Tibial artery (tissue), 4 donors: Measurements from ENCODE around the gene KRTAP3-3.

ENCODE experiments used
- DNase-seq, 2 donors: peaks; one replicate each; pipeline ENCODE4 v3.0.0-alpha.2; 2019
- H3K27ac ChIP-seq, 2 donors: fragments of 200-600 bp; sonication (generic) in 1 of 2; 1 replicate in 1 of 2; 2 replicates in 1 of 2; pipeline ENCODE4 v1.5.1; 2018 to 2019; ENCODE audit warnings: mild to moderate bottlenecking in 1 of 2
- H3K27me3 ChIP-seq, 2 donors: fragments of 200-600 bp; sonication (generic) in 1 of 2; one replicate each; pipeline versions ENCODE4 v1.5.1 to v1.6.0; 2016 to 2019
- H3K36me3 ChIP-seq, 3 donors: fragments of 200-600 bp; sonication (generic) in 2 of 3; one replicate each; pipeline ENCODE4 v1.5.1; 2016 to 2019; ENCODE audit warnings: mild to moderate bottlenecking in 2 of 3
- H3K4me1 ChIP-seq, 4 donors: fragments of 200-600 bp; sonication (generic) in 2 of 4; 1 replicate in 3 of 4; 2 replicates in 1 of 4; pipeline ENCODE4 v1.5.1; 2016 to 2019
- H3K4me3 ChIP-seq, 2 donors: fragments of 200-600 bp; sonication (generic) in 1 of 2; 1 replicate in 1 of 2; 2 replicates in 1 of 2; pipeline ENCODE4 v1.5.1; 2018 to 2019; ENCODE audit warnings: mild to moderate bottlenecking in 2 of 2
- H3K9me3 ChIP-seq, 3 donors: fragments of 200-600 bp; sonication (generic) in 1 of 3; one replicate each; pipeline ENCODE4 v1.5.1; 2016 to 2019
- intact Hi-C: fragments of 100-400 bp; cut with DNase I; formaldehyde crosslinking; loops from one replicate; pipeline ENCODE4 v1.15.0; 2023; ENCODE audit warnings: low total_unique reads
- TF ChIP-seq, protein P1 (sequence below), 2 experiments: fragments of 200-600 bp in 1 of 2; fragments of 450-650 bp in 1 of 2; IDR thresholded peaks; one replicate each; pipeline ENCODE4 v1.5.1; 2017 to 2019; ENCODE audit warnings: antibody characterized with exemption in 2 of 2, mild to moderate bottlenecking in 1 of 2, moderate library complexity in 1 of 2

The KRTAP3-3 gene

DNA sequence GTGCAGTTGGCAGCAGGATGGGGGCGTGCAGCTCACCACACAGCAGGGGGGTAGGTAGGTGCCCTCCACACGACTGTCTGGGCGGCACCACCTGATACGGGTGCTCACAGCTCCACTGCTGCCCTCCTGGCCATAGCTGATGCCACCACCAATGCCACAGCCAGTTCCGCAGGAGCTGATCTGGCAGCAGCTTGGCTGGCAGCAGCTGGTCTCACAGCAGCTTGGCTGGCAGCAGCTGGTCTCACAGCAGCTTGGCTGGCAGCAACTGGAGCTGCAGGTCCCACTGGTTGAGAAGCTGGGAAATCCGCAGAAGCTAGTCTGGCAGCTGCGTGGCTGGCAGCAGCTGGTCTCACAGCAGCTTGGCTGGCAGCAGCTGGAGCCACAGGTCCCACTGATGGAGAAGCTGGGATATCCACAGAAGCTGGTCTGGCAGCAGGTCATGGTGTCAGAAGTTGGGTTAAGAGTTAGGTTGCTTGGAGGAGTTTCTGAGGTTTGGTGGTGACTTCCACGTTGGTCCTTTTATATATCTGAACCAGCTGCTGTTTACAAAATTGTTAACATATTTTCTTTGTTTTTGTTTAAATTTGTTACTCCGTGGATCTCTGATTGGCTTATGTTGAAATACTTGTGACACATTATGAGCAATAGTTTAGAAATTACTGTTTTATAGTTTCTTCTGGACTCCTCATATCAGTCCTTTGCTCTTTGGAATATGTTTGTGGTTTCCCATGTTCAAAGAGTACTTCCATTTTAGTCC lies 32.9 kb upstream of the KRTAP3-3 start, which contains the start of gene KRTAP1-5:
Gene KRTAP1-5, minus strand, starts transcription at position 494 of the 757 bp plus-strand sequence. Its CDS starts 53 bp downstream, at position 441.
- no peaks in the 10 kb centered on the region for H3K4me1 ChIP-seq
- H3K9me3 ChIP-seq, result no peaks in the 10 kb centered on the region
- no peak within 1 kb of the TSS for H3K27ac ChIP-seq
- no peak within 1 kb of the TSS for H3K4me3 ChIP-seq
- no peaks in the 10 kb centered on the region for H3K36me3 ChIP-seq
- intact Hi-C loops, result no loop called here
- DNase-seq, result no peak
- TF ChIP-seq, protein P1, sequence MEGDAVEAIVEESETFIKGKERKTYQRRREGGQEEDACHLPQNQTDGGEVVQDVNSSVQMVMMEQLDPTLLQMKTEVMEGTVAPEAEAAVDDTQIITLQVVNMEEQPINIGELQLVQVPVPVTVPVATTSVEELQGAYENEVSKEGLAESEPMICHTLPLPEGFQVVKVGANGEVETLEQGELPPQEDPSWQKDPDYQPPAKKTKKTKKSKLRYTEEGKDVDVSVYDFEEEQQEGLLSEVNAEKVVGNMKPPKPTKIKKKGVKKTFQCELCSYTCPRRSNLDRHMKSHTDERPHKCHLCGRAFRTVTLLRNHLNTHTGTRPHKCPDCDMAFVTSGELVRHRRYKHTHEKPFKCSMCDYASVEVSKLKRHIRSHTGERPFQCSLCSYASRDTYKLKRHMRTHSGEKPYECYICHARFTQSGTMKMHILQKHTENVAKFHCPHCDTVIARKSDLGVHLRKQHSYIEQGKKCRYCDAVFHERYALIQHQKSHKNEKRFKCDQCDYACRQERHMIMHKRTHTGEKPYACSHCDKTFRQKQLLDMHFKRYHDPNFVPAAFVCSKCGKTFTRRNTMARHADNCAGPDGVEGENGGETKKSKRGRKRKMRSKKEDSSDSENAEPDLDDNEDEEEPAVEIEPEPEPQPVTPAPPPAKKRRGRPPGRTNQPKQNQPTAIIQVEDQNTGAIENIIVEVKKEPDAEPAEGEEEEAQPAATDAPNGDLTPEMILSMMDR (IDR thresholded peaks at IDR 0.05), result no peak
- H3K27me3 ChIP-seq, result peaks cover 0 to 9% of the 10 kb centered on the region in 2 donors

DNA sequence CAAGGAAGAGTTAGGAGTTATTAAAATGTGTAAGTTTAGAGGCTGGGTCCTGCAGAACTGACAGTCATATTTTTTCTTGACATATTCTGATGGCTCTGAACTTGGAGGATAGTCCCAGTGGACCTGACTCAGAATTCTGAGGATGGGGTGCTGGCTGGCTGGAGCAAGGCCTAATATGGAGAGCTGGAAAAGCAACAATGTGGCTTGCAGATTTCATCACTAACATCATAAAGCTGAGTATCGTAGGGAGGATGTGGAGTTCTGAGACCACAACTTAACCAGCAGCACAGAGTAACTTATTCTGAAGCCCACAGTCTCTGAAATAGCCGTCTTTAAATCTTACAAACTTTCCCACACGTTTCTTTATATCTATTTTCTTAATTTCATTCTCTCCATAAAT lies 30.7 kb upstream of the KRTAP3-3 start:
- Histone ChIP-seq H3K36me3 (no peaks in the 10 kb centered on the region), H3K27me3 (peaks cover 0 to 2% of the 10 kb centered on the region in 2 donors), H3K4me1 (no peaks in the 10 kb centered on the region), H3K27ac (no peak overlapping the region), H3K4me3 (no peak overlapping the region), H3K9me3 (no peaks in the 10 kb centered on the region)
- TF ChIP-seq, protein P1 (IDR thresholded peaks at IDR 0.05), result no peak
- no peak for DNase-seq
- intact Hi-C loops, result no loop called here

DNA sequence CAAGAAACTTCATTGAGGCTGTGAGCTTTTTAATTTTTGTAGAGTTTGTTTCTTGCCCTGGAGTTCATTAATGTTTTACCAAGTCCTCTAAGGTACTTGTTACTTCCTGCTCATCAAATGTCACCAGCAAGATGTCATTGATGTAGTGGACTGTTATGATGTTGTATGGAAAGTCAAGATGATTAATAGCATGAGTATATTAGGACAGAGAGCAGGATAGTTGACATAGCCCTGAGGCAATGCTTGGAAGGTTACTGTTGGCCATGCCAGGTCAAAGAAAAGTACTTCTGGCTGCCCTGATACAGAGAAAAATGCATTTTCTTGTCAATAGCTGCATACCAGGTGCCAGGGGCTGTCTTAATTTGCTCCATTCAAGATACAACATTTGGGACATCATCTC lies 26.4 kb upstream of the KRTAP3-3 start:
- Histone ChIP-seq H3K9me3 (no peaks in the 10 kb centered on the region), H3K36me3 (no peaks in the 10 kb centered on the region), H3K4me3 (no peak overlapping the region), H3K27ac (no peak overlapping the region), H3K27me3 (no peaks in the 10 kb centered on the region), H3K4me1 (no peaks in the 10 kb centered on the region)
- no peak for DNase-seq
- intact Hi-C loops, result no loop called here
- TF ChIP-seq, protein P1 (IDR thresholded peaks at IDR 0.05), result no peak

DNA sequence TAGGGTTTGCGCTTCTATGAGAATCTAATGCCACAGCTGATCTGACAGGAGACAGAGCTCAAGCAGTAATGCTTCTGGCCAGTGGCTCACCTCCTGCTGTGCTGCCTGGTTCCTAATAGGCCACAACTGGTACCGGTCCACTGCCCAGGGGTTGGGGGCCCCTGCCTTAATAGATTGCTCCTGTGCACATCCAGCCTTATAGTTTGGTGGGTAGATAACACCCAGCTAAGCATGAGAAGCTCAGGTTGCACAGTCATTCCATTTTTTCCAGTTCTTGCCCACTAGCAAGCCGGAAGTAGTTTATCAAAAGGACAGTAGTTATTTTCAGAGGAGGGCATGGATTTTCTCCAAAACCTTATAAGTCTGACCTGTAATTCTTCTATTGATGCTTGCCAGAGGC lies 25.5 kb upstream of the KRTAP3-3 start:
- intact Hi-C loops, result no loop called here
- Histone ChIP-seq H3K36me3 (no peaks in the 10 kb centered on the region), H3K9me3 (no peaks in the 10 kb centered on the region), H3K4me1 (no peaks in the 10 kb centered on the region), H3K27ac (no peak overlapping the region), H3K27me3 (no peaks in the 10 kb centered on the region), H3K4me3 (no peak overlapping the region)
- TF ChIP-seq, protein P1 (IDR thresholded peaks at IDR 0.05), result no peak
- DNase-seq, result no peak

DNA sequence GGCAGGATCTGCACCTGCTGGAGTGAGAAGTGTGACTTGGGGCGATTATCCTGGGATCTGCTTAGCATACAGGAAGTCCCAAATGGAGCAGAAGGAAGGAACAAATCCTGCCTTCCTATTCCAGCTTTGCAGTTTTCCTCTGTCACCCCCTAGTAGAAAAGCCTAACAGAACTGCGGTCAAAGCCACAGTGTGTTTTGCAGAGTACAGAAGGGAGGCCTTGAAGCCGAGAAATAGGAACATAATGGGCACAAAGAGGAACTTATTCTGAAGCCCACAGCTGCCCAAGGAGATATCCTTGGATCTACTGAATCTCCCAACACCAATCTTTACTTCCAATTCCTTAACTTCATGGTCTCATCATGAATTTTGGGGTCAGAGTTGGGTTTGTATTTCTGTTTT lies 24.6 kb upstream of the KRTAP3-3 start:
- Histone ChIP-seq H3K4me3 (no peak overlapping the region), H3K27me3 (no peaks in the 10 kb centered on the region), H3K9me3 (no peaks in the 10 kb centered on the region), H3K36me3 (no peaks in the 10 kb centered on the region), H3K27ac (no peak overlapping the region), H3K4me1 (no peaks in the 10 kb centered on the region)
- TF ChIP-seq, protein P1 (IDR thresholded peaks at IDR 0.05), result no peak
- DNase-seq, result no peak
- intact Hi-C loops, result no loop called here
